Measurements from ENCODE around the gene MRPL55. TPM values are rescaled to one million over a fixed set of nuclear protein-coding genes. Genes with fewer than 3 reads are reported as not detected.
A peak's percentile ranks its signal among the peaks of the same experiment; 100 is the strongest.

The MRPL55 gene
- total RNA-seq: 43.7 TPM

- DNase-seq (ENCODE audit: low spot score): peak; percentile 99
Observed at GRCh38 chr1:228109073-228109961, at the start of gene MRPL55. Gene MRPL55, minus strand, starts transcription at chr1:228109299. Its CDS starts 1,039 bp downstream, at chr1:228108260.

GRCh38 chr1:228158151-228159007, 49.3 kb upstream of the MRPL55 start:
- no peak for DNase-seq (ENCODE audit: low spot score)

DNA sequence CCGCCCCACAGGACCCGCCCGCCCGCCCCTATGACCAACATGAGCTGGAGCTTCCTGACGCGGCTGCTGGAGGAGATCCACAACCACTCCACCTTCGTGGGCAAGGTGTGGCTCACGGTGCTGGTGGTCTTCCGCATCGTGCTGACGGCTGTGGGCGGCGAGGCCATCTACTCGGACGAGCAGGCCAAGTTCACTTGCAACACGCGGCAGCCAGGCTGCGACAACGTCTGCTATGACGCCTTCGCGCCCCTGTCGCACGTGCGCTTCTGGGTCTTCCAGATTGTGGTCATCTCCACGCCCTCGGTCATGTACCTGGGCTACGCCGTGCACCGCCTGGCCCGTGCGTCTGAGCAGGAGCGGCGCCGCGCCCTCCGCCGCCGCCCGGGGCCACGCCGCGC, 48.6 kb upstream of the MRPL55 start:
- DNase-seq (ENCODE audit: low spot score): no peak

DNA sequence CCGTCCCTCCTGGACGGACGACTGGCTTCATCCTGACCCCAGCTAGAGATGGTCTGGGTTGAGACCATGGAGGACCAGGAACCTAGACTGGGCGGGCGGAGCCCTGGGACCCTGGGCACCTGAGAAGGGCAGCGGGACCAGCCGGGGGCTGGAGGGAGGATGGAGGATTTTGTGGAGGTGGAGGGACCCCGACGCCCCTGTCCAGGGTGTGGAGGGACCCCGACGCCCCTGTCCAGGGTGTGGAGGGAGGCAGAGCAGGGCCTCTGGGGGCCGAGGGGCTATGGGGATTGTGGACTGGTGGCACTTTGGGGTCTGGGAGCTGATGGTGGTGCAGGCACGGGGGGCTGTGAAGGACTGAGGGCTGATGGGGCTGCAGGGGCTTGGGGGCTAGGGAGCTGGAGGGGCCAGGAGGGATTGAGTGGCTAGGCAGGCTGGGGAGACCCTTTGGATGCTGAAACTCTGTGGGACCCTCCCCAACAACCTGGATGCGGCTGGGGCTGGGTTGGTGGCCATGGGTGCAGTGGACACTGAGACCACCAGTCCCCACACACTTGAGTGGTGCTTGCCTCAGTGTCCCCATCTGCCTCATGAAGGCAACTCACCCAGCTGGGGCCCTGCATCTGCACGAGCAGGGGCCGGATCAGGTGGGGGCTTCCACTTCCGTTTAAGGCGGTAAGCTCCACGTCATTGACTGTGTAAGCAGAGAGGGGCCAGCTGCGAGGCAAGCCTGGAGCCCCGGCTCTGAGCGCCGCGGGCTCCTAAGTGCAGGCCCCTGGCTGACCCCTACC, 48.0 kb upstream of the MRPL55 start:
- DNase-seq (ENCODE audit: low spot score): no peak

GRCh38 chr1:228156515-228156881, 47.4 kb upstream of the MRPL55 start:
- no peak for DNase-seq (ENCODE audit: low spot score)

- DNase-seq (ENCODE audit: low spot score): no peak
Observed at GRCh38 chr1:228155596-228156514, 46.8 kb upstream of the MRPL55 start.

DNA sequence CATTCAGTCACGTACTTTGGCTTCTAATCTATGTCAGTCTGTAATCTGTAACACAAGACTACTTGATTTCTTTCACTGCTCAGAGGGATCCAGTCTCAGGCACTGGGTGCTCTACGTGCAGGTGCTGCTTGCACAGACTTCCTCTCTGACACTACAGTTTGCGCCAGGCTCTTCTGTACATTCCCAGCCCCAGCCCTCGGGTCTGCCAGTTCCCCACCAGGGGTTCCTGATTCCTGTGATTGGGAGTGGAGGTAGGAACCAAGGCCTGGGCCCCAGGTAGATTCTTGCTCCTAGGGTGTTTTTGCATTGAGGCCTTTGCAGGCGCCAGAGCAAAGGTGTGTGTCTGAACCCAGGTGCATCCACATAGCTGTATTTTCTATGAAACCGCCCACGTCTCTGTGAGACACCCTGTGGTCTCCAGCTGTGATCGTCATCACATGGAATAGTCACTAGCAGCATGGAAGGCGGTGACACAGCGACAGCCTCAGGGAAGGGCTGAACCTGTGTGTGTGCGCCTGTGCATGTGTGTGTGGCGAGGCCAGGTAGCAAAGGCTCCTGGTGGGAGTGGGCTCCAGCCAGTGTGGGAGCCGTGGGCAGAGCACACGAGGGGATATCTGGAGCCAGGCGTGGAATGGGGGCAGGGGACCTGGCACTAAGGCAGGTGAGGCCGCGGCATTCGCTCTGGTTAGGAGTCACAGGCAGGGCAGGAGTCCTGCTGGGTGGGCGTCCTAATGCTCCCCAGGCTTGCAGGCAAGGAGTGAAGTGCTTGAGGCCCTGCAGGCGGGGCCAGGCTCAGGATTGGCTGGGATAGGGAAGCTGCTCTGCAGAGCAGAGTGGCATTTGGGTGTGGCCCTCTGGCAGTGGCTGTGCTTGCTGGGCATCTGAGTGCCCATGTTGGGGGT, 45.8 kb upstream of the MRPL55 start:
- no peak for DNase-seq (ENCODE audit: low spot score)

GRCh38 chr1:228154021-228154669, 45.0 kb upstream of the MRPL55 start:
- no peak for DNase-seq (ENCODE audit: low spot score)

GRCh38 chr1:228152918-228153258, 43.8 kb upstream of the MRPL55 start:
- DNase-seq (ENCODE audit: low spot score): no peak

DNA sequence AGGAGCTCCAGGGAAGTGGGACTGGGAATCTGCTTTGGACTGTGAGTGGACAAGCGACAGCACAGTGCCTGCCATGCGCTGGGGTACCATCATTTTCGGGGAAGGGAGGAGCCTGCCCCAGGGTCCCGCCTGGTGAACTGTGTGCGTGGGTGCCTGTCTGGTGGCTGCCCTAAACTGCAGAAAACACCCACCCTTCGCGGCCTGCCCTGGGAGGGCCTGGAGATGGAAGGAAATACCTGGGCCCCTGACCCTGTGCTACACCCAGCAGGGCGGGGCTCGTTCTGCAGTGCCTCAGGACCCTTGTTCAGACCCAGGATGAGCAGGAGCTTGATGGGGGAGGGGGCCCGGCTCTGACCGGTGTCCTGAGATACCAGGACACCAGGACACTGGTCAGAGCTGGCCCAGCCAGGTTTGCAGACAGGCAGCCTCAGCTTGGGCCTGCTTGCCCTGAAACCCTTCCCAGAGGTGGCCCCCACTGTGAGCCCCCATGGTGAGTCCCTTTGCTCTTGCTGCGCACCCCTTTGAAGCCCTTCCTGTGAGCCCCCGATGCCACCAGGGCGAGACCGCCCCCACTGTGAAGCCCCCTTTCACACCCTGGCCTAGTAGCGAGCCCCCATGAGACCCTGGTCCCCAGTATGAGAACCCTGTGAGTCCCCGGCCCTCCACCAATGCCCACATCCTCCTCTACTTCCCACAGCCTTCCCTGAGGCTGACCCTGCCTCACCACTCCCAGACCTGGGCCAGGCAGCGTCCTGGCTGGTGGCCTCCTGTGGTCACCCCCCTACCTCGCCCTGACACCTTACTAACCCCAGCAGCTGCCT, 43.2 kb upstream of the MRPL55 start:
- no peak for DNase-seq (ENCODE audit: low spot score)

- no peak for DNase-seq (ENCODE audit: low spot score)
Observed at GRCh38 chr1:228151180-228151925, 42.3 kb upstream of the MRPL55 start.

DNA sequence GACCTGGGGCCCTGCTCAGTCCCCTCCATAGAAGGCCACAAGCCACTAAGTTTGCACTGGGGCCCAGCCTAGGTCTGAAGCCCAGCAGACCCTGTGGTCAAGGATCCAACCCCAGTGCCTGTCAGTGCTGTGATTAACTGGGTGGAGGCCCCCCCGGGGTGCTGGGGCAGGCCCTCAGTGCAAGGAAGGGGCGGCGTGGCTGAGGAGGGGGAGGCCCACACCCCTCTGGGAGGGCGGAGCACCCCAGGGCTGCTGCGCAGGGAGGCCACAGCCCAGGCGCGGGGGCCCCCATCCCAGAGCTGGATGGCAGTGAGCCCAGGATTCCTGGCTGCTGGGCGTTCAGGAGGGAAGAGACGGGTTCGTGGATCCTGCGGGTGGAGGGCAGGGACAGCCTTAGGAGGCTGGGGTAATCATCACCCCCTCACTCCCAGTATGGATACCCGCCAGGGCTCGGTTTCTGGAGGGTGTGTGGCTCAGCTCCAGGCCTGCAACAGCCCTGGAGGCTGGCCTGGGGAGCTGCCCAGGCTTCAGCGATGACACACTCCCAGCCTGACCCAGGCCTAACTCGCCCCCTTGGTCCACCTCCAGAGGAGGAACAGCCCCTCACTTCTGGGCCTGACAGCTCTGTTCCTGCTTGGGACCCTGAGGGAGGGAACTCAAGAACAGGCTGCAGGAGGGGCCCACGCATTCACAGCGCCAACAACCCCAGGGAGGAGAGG, 41.5 kb upstream of the MRPL55 start:
- DNase-seq (ENCODE audit: low spot score): peak; percentile 78

GRCh38 chr1:228150120-228150460, 41.0 kb upstream of the MRPL55 start:
- peak; percentile 45 for DNase-seq (ENCODE audit: low spot score)

DNA sequence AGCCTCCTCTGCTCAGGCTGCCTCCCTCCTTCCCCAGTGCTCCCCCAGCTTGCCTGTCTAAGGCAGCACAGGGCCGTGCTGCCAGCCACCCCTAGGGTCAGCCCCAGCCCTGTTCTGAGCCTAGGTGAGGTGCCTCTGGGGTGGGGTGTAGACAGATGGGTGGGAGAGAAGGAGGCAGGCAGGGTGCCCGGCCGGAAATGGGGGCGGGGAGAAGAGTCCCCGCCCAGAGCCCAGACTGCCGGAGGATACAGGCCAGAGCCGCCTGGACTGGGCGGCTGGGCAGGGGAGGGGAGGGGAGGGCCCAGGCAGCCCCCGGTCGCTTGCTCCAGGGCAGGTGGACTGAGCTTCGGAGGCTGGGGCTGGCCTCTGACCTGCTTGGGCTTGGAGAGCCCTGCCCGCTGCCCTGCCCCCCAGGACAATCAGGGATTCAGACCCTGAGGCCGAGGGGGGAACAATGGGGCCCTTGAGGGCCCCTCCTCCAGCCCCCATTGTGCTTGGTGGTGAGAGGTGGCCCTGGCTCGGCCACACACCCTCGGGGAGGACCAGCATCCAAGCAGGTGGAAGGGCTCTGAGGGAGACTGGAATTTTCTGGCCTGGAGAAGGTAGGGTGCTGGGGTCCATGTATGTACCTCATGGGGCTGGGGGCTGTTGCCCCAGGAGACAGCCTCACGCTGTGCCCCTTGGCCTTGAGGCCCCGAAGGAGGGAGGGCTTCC, 40.5 kb upstream of the MRPL55 start, which contains the start of gene GJC2:
TSS of gene GJC2 (plus strand) at position 525 of the 714 bp plus-strand sequence. CDS start 7,829 bp downstream, outside the sequence.
- DNase-seq (ENCODE audit: low spot score): peak; percentile 74

- DNase-seq (ENCODE audit: low spot score): peak; percentile 46
Observed at GRCh38 chr1:228148935-228149405, 39.9 kb upstream of the MRPL55 start.

DNA sequence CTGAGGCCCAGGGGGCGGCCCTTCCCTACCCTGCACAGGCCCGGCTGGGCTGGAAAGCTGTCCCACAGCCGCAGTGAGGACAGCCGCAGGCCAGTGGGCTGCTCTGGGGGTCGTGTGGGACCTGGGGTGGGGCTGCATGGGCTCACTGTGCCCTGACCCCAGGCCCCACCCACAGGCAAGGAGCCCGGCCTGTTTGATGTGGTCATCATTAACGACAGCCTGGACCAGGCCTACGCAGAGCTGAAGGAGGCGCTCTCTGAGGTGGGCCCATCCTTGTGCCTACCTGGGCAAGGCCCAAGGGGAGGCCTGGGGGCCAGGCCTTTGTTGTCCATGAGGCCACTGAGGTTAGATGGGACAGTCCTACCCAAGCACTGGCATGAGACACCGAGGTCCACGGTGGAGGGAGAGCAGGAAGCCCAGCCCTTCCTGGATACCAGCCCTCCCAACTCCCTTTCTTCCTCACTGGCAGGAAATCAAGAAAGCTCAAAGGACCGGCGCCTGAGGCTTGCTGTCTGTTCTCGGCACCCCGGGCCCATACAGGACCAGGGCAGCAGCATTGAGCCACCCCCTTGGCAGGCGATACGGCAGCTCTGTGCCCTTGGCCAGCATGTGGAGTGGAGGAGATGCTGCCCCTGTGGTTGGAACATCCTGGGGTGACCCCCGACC, 39.2 kb upstream of the MRPL55 start:
- DNase-seq (ENCODE audit: low spot score): peak; percentile 49
